ENCODE results near the gene STAM.

The STAM gene

GRCh38 chr10:17758200-17758599, 114.2 kb downstream of the STAM start:
- Histone ChIP-seq H3K9me2 (replicated peaks; ENCODE audit: insufficient read depth, low read length) (no peaks in the 10 kb centered on the region), H3F3A (ENCODE audit: insufficient read depth, low read length) (peaks cover 17% of the 10 kb centered on the region; the same call in 1 of the 2 replicates), H3K4me2 (ENCODE audit: low read depth, low read length) (no peak overlapping the region; the same call in 1 of the 2 replicates), H3K27ac (ENCODE audit: low read length) (no peak overlapping the region; the same call in 1 of the 2 replicates), H3K9ac (ENCODE audit: low read length) (no peak overlapping the region), H2AFZ (ENCODE audit: low read length) (no peak overlapping the region), H3K27me3 (replicated peaks; ENCODE audit: insufficient read depth, low read length) (no peaks in the 10 kb centered on the region), H3K9me3 (replicated peaks; ENCODE audit: insufficient read depth, low read length) (no peaks in the 10 kb centered on the region), H3K4me3 (ENCODE audit: low read length) (no peak overlapping the region), H3K79me2 (ENCODE audit: low read length) (no peaks in the 10 kb centered on the region), H3K4me1 (ENCODE audit: low read length) (peaks cover 15% of the 10 kb centered on the region), H3K36me3 (replicated peaks; ENCODE audit: insufficient read depth, low read length) (no peaks in the 10 kb centered on the region), H4K20me1 (ENCODE audit: insufficient read depth, low read length) (no peaks in the 10 kb centered on the region)
- TF ChIP-seq CTCF (IDR thresholded peaks at IDR 0.05; ENCODE audit: low read length) (no peak), EZH2phosphoT487 (IDR thresholded peaks at IDR 0.05; ENCODE audit: low read length) (no peak), EZH2 (optimal IDR thresholded peaks at IDR 0.05; ENCODE audit: low read depth, low read length) (no peak)
- no peak for DNase-seq

GRCh38 chr10:17758896-17759295, 114.9 kb downstream of the STAM start:
- Histone ChIP-seq H3F3A (ENCODE audit: insufficient read depth, low read length) (peaks cover 17% of the 10 kb centered on the region; the same call in 1 of the 2 replicates), H3K9ac (ENCODE audit: low read length) (no peak overlapping the region), H3K79me2 (ENCODE audit: low read length) (no peaks in the 10 kb centered on the region), H3K4me2 (ENCODE audit: low read depth, low read length) (no peak overlapping the region), H2AFZ (ENCODE audit: low read length) (no peak overlapping the region), H3K27me3 (replicated peaks; ENCODE audit: insufficient read depth, low read length) (no peaks in the 10 kb centered on the region), H3K36me3 (replicated peaks; ENCODE audit: insufficient read depth, low read length) (no peaks in the 10 kb centered on the region), H3K9me2 (replicated peaks; ENCODE audit: insufficient read depth, low read length) (no peaks in the 10 kb centered on the region), H3K4me3 (ENCODE audit: low read length) (no peak overlapping the region), H3K9me3 (replicated peaks; ENCODE audit: insufficient read depth, low read length) (no peaks in the 10 kb centered on the region), H3K4me1 (ENCODE audit: low read length) (peaks cover 15% of the 10 kb centered on the region), H4K20me1 (ENCODE audit: insufficient read depth, low read length) (no peaks in the 10 kb centered on the region), H3K27ac (ENCODE audit: low read length) (no peak overlapping the region)
- no peak for DNase-seq
- TF ChIP-seq EZH2 (optimal IDR thresholded peaks at IDR 0.05; ENCODE audit: low read depth, low read length): no peak
- no peak for TF ChIP-seq EZH2phosphoT487 (IDR thresholded peaks at IDR 0.05; ENCODE audit: low read length)
- no peak for TF ChIP-seq CTCF (IDR thresholded peaks at IDR 0.05; ENCODE audit: low read length)

- no peak for DNase-seq
- TF ChIP-seq CTCF (IDR thresholded peaks at IDR 0.05; ENCODE audit: low read length) (no peak), EZH2 (optimal IDR thresholded peaks at IDR 0.05; ENCODE audit: low read depth, low read length) (no peak), EZH2phosphoT487 (IDR thresholded peaks at IDR 0.05; ENCODE audit: low read length) (no peak)
- Histone ChIP-seq H3K36me3 (replicated peaks; ENCODE audit: insufficient read depth, low read length) (no peaks in the 10 kb centered on the region), H3K4me1 (ENCODE audit: low read length) (no peaks in the 10 kb centered on the region), H3K79me2 (ENCODE audit: low read length) (no peaks in the 10 kb centered on the region), H3F3A (ENCODE audit: insufficient read depth, low read length) (no peaks in the 10 kb centered on the region), H3K9me2 (replicated peaks; ENCODE audit: insufficient read depth, low read length) (no peaks in the 10 kb centered on the region), H3K9ac (ENCODE audit: low read length) (no peak overlapping the region), H3K27me3 (replicated peaks; ENCODE audit: insufficient read depth, low read length) (no peaks in the 10 kb centered on the region), H3K4me2 (ENCODE audit: low read depth, low read length) (no peak overlapping the region), H3K27ac (ENCODE audit: low read length) (no peak overlapping the region), H2AFZ (ENCODE audit: low read length) (no peak overlapping the region), H4K20me1 (ENCODE audit: insufficient read depth, low read length) (no peaks in the 10 kb centered on the region), H3K9me3 (replicated peaks; ENCODE audit: insufficient read depth, low read length) (no peaks in the 10 kb centered on the region), H3K4me3 (ENCODE audit: low read length) (no peak overlapping the region)
Observed at GRCh38 chr10:17764142-17764541, 120.2 kb downstream of the STAM start.

Measured in MM.1S (cell line).